Adrenal gland (tissue), 5 donors: ENCODE measurements around the gene UBTD2.

Experiments
- POLR2A ChIP-seq, 2 donors: fragments of 450-650 bp; IDR thresholded peaks; one replicate each; pipeline ENCODE4 v1.6.1; 2017; ENCODE audit warnings: antibody characterized with exemption in 2 of 2, mild to moderate bottlenecking in 2 of 2, moderate library complexity in 1 of 2
- TF ChIP-seq, protein P1 (sequence below), 6 experiments: fragments of 450-650 bp in 4 of 6; fragments of 200-600 bp in 2 of 6; sonication (generic) in 1 of 6; IDR thresholded peaks; 1 replicate in 5 of 6; 2 replicates in 1 of 6; pipeline versions ENCODE4 v1.5.1 to v1.8.0; 2016 to 2021; ENCODE audit warnings: antibody characterized with exemption in 6 of 6, mild to moderate bottlenecking in 2 of 6, moderate library complexity in 1 of 6
- donor health status: DM: no; HTN: no; CAD: no.

DNA sequence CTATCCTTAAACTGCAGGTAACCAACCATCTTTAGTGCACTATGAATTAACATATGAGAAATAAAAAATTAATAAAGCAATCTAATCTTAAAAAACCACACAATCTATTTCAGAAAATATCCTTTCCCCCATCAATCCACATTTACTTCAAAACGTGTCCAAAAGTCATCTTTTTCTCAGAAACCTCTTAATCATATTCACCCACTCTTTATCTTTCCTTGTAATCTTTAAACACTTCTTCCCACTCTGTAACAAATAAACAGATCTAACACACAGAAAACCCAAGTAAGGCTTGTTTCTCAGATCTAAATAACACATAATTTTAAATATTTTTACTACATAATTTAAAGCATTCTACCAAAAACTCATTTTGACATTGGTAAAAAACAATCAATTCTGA lies 45.2 kb downstream of the UBTD2 start:
- TF ChIP-seq, protein P1, sequence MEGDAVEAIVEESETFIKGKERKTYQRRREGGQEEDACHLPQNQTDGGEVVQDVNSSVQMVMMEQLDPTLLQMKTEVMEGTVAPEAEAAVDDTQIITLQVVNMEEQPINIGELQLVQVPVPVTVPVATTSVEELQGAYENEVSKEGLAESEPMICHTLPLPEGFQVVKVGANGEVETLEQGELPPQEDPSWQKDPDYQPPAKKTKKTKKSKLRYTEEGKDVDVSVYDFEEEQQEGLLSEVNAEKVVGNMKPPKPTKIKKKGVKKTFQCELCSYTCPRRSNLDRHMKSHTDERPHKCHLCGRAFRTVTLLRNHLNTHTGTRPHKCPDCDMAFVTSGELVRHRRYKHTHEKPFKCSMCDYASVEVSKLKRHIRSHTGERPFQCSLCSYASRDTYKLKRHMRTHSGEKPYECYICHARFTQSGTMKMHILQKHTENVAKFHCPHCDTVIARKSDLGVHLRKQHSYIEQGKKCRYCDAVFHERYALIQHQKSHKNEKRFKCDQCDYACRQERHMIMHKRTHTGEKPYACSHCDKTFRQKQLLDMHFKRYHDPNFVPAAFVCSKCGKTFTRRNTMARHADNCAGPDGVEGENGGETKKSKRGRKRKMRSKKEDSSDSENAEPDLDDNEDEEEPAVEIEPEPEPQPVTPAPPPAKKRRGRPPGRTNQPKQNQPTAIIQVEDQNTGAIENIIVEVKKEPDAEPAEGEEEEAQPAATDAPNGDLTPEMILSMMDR (IDR thresholded peaks at IDR 0.05): no peak
- no peak for TF ChIP-seq POLR2A (IDR thresholded peaks at IDR 0.05)
